ENCODE results near the gene SYT7. TPM values are rescaled to one million over a fixed set of nuclear protein-coding genes. Genes with fewer than 3 reads are reported as not detected.

SYT7 gene
- polyA plus RNA-seq, 1 donor (not counting 4 experiments of a cell fraction or from before 2014, with no cell fraction given), result 2.6 TPM

DNA sequence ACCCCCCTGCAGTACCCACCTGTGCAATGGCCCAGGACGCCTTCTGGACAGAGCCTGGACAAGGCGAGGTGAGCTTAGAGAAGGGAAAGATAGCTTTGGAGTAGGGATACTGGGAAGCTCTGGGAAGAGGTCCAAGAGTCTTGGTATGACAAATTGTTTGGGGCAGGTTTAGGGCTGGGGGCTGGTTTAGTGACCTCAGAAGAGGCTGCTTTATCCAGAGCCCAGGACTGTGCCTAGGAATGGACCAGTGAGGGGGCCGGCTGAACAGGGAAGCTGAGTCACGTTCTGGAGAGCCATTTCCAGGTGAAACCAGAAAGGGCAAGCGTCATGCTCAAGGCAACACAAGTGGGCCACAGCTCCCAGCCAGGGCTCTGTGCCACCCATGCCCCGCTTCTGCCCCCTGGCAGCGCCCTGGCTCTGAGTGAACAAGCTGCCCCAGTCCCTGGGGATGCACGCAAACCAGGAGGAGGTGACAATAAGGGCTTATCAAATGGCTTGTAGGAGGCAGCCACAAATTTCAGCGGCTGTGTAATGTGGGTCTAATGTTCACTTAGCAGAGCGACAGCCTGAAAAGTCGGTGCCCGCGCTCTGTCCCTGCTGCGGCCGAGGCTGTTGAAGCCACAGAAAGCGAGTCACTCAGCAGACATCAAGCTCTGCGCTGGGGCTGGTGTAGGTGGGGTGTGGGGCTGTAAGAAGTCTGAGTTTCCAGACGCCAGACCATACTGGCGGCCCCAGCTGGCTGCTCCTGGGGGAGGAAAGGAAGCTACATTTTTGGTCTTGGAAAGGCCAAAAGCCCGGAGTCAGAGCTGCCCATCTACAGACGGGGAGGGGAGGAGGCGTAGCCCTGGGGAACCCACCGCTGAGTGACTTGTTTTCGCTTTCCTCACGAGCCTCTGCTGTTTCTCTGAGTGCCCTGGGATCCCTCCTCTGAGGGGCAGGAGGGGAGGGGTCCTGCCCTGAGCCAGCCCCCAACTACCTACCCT lies 18.3 kb upstream of the SYT7 start:
- no peaks in the 10 kb centered on the region for H3K9me3 ChIP-seq (ENCODE audit: control insufficient read depth, low read depth, low read length)
- TF ChIP-seq, protein P1, sequence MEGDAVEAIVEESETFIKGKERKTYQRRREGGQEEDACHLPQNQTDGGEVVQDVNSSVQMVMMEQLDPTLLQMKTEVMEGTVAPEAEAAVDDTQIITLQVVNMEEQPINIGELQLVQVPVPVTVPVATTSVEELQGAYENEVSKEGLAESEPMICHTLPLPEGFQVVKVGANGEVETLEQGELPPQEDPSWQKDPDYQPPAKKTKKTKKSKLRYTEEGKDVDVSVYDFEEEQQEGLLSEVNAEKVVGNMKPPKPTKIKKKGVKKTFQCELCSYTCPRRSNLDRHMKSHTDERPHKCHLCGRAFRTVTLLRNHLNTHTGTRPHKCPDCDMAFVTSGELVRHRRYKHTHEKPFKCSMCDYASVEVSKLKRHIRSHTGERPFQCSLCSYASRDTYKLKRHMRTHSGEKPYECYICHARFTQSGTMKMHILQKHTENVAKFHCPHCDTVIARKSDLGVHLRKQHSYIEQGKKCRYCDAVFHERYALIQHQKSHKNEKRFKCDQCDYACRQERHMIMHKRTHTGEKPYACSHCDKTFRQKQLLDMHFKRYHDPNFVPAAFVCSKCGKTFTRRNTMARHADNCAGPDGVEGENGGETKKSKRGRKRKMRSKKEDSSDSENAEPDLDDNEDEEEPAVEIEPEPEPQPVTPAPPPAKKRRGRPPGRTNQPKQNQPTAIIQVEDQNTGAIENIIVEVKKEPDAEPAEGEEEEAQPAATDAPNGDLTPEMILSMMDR (optimal IDR thresholded peaks at IDR 0.05 in 1 of 3, IDR thresholded peaks at IDR 0.05 in 1 of 3, conservative IDR thresholded peaks at IDR 0.05 in 1 of 3; ENCODE audit: extremely low read depth in 1 of 3, insufficient read depth in 2 of 3, low read length in 3 of 3), result no peak
- no peak for TF ChIP-seq EZH2 (IDR thresholded peaks at IDR 0.05; ENCODE audit: low read length)
- dilution Hi-C loops (cut with MboI; ENCODE audit: extremely low pct_ligation_motif_present, low sequenced_read_pairs), result no loop called here
- H3K4me2 ChIP-seq (ENCODE audit: control insufficient read depth, extremely low read depth, insufficient read depth, low read depth, low read length), result no peak overlapping the region
- H3K9ac ChIP-seq (ENCODE audit: control insufficient read depth, extremely low read depth, insufficient read depth, low read length), result no peak overlapping the region
- H4K20me1 ChIP-seq (ENCODE audit: control insufficient read depth, extremely low read depth, insufficient read depth, low read length), result no peaks in the 10 kb centered on the region
- no peak overlapping the region for H3K4me3 ChIP-seq (ENCODE audit: control insufficient read depth in 2 of 3, extremely low read depth in 1 of 3, insufficient read depth in 2 of 3, low read depth in 1 of 3, low read length in 3 of 3)
- peaks cover 3% of the 10 kb centered on the region for H3K9me1 ChIP-seq (ENCODE audit: control insufficient read depth, extremely low read depth, insufficient read depth, low read length)
- H3K36me3 ChIP-seq (ENCODE audit: control insufficient read depth in 2 of 2, extremely low read depth in 1 of 2, insufficient read depth in 2 of 2, low read length in 2 of 2), result no peaks in the 10 kb centered on the region
- H3K79me2 ChIP-seq (ENCODE audit: control insufficient read depth, insufficient read depth, low read length), result no peaks in the 10 kb centered on the region
- H3K27ac ChIP-seq (ENCODE audit: control insufficient read depth, insufficient read depth, low read length), result no peak overlapping the region
- DNase-seq (ENCODE audit: low read depth, low spot score), result no peak
- peaks cover 7% of the 10 kb centered on the region for H3K27me3 ChIP-seq (ENCODE audit: control insufficient read depth, extremely low read depth, insufficient read depth, low read length)
- H3K4me1 ChIP-seq (ENCODE audit: control insufficient read depth, extremely low read depth, insufficient read depth, low read length), result peaks cover 28% of the 10 kb centered on the region
- FAIRE-seq, result no peak
- no peak overlapping the region for H2AFZ ChIP-seq (ENCODE audit: control insufficient read depth, low read length)

DNA sequence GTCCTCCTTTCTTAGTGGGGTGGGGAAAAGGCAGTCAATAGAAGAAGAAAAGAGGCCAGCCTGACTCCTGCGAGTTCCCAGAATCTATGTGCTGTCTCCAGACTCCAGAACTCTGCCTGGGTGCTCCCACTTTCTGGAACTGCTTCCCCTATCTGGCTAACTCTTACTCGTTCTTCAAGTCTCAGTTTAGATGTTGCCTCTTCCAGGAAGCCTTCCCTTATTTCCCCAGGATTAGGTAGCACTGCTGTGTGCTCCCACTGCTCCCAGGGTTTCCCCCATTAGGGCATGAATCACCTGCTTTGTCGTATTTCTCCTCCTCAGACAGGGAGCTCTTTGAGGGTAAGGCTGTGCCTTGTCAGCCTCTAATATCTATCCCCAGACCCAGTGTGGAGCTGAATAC lies 17.5 kb upstream of the SYT7 start:
- Histone ChIP-seq H3K4me3 (ENCODE audit: control insufficient read depth in 2 of 3, extremely low read depth in 1 of 3, insufficient read depth in 2 of 3, low read depth in 1 of 3, low read length in 3 of 3) (no peak overlapping the region), H3K9ac (ENCODE audit: control insufficient read depth, extremely low read depth, insufficient read depth, low read length) (no peak overlapping the region), H3K36me3 (ENCODE audit: control insufficient read depth in 2 of 2, extremely low read depth in 1 of 2, insufficient read depth in 2 of 2, low read length in 2 of 2) (no peaks in the 10 kb centered on the region), H3K27me3 (ENCODE audit: control insufficient read depth, extremely low read depth, insufficient read depth, low read length) (peaks cover 7% of the 10 kb centered on the region), H3K79me2 (ENCODE audit: control insufficient read depth, insufficient read depth, low read length) (no peaks in the 10 kb centered on the region), H2AFZ (ENCODE audit: control insufficient read depth, low read length) (no peak overlapping the region), H3K9me1 (ENCODE audit: control insufficient read depth, extremely low read depth, insufficient read depth, low read length) (no peaks in the 10 kb centered on the region), H3K4me1 (ENCODE audit: control insufficient read depth, extremely low read depth, insufficient read depth, low read length) (peaks cover 23% of the 10 kb centered on the region), H3K27ac (ENCODE audit: control insufficient read depth, insufficient read depth, low read length) (no peak overlapping the region), H3K4me2 (ENCODE audit: control insufficient read depth, extremely low read depth, insufficient read depth, low read depth, low read length) (no peak overlapping the region), H3K9me3 (ENCODE audit: control insufficient read depth, low read depth, low read length) (no peaks in the 10 kb centered on the region), H4K20me1 (ENCODE audit: control insufficient read depth, extremely low read depth, insufficient read depth, low read length) (no peaks in the 10 kb centered on the region)
- FAIRE-seq, result no peak
- TF ChIP-seq, protein P1 (optimal IDR thresholded peaks at IDR 0.05 in 1 of 3, IDR thresholded peaks at IDR 0.05 in 1 of 3, conservative IDR thresholded peaks at IDR 0.05 in 1 of 3; ENCODE audit: extremely low read depth in 1 of 3, insufficient read depth in 2 of 3, low read length in 3 of 3), result no peak
- TF ChIP-seq EZH2 (IDR thresholded peaks at IDR 0.05; ENCODE audit: low read length), result no peak
- no peak for DNase-seq (ENCODE audit: low read depth, low spot score)
- dilution Hi-C loops (cut with MboI; ENCODE audit: extremely low pct_ligation_motif_present, low sequenced_read_pairs), result no loop called here
